SK-N-SH (cell line): ENCODE measurements around the gene MYO1D.

Experiments
- CTCF ChIP-seq: fragments of 200-600 bp; sonication (generic); IDR thresholded peaks from 2 replicates; pipeline ENCODE4 v1.6.1; 2017; ENCODE audit warnings: antibody characterized with exemption, mild to moderate bottlenecking, moderate library complexity
- MAX ChIP-seq: IDR thresholded peaks from 2 replicates; pipeline ENCODE4 v1.4.0; 2012; ENCODE audit warnings: low read depth
- RAD21 ChIP-seq: IDR thresholded peaks from 2 replicates; pipeline ENCODE4 v1.6.1; 2012; ENCODE audit warnings: mild to moderate bottlenecking, low read length
- ZBTB33 ChIP-seq: IDR thresholded peaks from 2 replicates; pipeline ENCODE4 v1.4.0; 2012; ENCODE audit warnings: low read depth, borderline replicate concordance

GRCh38 chr17:32869345-32870026, 7.4 kb downstream of the MYO1D start:
- no peak for TF ChIP-seq CTCF
- no peak for TF ChIP-seq RAD21
- TF ChIP-seq MAX: no peak
- TF ChIP-seq ZBTB33: no peak
